IPS-NIHi7 (cell line): ENCODE measurements around the gene MYO1E.
"Not testable (repeated sequence)": the region's sequence is repeated elsewhere in the genome, so short reads cannot be mapped to it uniquely, and the experiment has no call there.

Experiments
- DNase-seq: peaks from one replicate; pipeline ENCODE4 v3.0.0; 2012; ENCODE audit warnings: mixed read lengths; ENCODE audit errors: extremely low spot score

Gene MYO1E

GRCh38 chr15:59372352-59373211, at the start of gene MYO1E:
Gene MYO1E, minus strand, starts transcription at chr15:59372871. Its CDS starts 371 bp downstream, at chr15:59372500.
- DNase-seq: peak; percentile 98

GRCh38 chr15:59420986-59421618, 48.4 kb upstream of the MYO1E start:
- peak; percentile 63 for DNase-seq

GRCh38 chr15:59420108-59420507, 47.4 kb upstream of the MYO1E start:
- DNase-seq: no peak

DNA sequence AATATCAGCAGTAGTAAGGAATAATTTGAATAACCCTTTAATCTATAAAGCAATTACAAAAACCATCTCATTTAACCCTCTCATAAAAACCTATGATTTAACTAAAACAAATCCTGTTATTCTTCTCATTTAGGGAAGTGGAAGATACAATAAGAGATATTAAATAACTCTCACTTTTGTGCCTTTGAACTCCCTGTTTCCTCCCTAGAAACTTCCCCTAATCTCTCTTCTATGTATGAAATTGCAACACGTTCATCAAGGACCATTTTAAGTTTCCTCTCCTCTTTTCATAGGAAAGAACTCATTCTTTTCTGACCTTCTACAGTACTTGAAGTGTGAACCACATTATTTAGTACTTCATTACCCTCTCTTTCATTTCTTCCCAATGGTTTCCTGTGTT, 46.5 kb upstream of the MYO1E start:
- no peak for DNase-seq

- no peak for DNase-seq
Observed at GRCh38 chr15:59416816-59417215, 44.1 kb upstream of the MYO1E start.

DNA sequence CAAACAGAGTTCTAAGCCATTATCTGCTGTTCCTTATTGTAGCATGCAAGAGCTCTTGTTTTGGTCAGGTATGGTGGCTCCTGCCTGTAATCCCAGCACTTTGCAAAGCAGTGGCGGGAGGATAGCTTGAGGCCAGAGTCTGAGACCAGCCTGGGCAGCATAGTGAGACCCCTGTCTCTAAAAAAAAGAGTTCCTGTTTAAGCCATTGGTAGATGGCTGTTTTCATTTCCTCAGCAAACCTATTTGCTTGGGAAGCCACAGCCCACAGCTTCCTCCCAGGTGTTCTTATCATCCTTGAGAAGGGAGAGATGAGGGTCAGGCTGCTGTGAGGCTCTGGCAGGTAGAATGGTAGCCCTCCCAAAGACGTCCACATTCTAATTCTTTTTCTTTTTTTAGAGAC, 40.9 kb upstream of the MYO1E start:
- no peak for DNase-seq

DNA sequence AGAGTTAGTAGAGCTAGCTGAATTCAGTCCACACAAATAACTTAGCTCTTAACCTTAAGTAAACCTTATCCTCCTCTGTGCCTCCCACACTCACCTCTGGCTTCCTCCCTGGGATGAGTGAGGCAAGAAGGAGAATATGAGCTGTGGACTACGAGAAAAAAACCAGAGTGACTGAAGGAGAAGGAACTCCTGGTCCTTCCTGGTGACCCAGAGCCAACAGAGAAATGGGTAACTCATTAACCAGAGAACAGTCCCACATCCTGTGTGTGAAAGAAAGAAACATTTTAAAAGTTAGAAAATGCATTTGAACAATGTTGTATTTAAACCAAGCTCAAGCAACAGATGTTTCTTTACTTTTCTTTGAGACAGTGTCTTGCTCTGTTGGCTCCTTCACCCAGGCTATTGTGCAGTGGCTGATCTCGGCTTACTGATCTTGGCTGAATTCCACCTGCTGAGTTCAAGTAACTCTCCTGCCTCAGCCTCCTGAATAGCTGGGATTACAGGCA, 37.8 kb upstream of the MYO1E start:
- DNase-seq: no peak

DNA sequence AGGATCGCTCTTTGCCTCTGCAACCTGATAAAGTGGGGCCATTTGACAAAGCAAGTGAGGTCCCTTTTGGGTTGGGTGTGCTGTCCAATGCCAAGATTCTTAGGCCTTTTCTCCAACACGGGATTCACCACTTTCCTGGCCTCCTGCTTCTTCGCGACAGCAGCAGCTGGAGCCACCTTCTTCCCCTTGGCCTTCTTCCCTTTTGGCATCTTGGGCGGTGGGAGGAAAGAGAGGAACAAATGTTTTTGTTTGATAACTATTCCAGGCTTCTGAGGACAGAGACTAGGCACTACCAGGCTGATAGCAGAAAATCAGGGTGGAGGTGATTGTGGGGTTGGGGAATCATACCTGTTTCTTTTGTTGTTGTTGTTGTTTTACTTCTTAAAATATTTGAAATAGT, 35.3 kb upstream of the MYO1E start:
- no peak for DNase-seq

DNA sequence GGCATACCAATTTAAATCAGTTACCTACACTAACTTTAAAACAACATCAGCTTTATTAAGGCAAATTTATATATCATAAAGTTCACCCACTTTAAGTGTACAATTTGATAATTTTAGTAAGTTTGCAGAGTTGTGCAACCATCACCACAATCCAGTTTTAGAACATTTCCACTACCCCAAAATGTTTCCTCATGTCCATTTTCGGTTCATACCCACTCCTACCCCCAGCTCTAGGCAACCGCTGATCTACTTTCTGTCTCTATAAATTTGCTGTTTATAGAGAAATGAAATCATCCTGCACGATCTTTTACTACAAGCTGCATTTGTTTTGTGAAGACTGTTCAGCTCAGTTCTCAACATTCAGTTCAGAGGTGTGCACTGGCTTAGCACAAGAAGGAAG, 33.8 kb upstream of the MYO1E start:
- no peak for DNase-seq

- DNase-seq: no peak
Observed at GRCh38 chr15:59405079-59405478, 32.4 kb upstream of the MYO1E start.

GRCh38 chr15:59401824-59402569, 29.3 kb upstream of the MYO1E start:
- DNase-seq: peak; percentile 23

DNA sequence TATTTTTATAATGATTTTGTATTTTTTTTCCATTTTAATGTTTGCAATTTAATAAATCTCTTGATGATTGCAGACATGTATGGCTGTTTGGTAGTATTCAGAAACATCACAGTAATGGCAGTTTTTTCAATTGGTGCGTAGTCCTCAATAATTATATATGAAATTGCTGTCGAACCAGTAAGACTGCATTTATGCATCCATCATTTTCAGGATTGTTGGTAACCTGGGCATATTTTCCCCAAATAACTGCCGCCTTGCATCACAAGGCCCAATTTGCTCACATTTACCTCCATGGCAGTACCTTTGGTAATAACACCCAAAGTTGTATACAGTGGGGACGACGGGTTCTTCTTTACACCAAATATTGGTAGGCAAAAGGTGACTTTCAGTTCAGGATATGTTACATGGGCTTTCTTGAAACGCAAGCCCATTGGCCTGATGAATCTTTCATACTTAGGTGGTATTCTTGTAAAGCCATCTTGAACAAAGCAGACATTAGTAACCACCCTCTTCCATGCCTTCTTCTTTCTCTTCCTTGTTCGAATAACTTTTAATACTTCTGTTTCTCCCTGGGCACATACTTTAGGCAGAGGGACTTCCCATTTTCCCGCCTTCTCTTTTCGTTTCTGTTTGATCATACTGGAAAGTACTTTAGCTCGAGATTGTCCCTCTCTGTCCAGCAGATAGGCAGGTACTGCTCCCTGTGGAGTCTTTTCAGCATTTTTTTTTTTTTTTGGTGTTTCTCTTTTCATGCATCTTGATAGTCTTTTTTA, 28.6 kb upstream of the MYO1E start:
- DNase-seq: not testable (repeated sequence)

DNA sequence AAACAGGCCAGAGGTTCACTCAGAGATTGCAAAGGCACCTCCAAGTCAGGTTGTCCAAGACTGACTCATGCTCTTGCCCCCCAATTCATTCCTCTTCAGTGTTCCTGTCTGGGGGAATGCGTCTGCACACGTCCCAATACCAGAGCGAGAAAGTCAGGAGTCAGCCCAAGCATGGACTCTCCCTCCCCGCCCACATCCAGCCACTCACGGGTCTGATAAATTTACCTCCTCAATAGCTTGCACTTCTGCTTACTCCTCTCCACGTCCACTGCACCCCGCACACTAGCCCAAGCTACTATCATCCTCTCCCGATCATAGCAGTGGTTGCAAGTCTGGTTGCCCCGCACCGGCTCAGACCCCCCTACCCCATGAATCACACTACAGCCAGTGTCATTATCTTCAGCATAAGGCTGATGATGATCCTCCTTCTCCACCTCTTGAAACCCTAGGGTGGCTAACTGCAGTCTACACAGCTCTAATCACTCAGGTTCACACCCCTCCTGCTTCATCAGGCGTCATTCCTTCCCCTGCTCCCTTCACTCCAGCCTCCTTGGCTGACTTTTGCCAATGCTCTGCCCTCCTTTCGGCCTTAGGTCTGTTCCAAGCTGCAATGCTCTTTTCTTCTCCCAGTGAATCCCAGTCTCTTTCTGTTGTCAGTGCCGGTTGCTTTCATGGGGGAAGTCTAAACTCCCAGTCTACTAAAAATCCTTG, 27.6 kb upstream of the MYO1E start:
- DNase-seq: no peak

- no peak for DNase-seq
Observed at GRCh38 chr15:59399465-59400102, 26.9 kb upstream of the MYO1E start.

- no peak for DNase-seq
Observed at GRCh38 chr15:59398220-59398619, 25.5 kb upstream of the MYO1E start.

DNA sequence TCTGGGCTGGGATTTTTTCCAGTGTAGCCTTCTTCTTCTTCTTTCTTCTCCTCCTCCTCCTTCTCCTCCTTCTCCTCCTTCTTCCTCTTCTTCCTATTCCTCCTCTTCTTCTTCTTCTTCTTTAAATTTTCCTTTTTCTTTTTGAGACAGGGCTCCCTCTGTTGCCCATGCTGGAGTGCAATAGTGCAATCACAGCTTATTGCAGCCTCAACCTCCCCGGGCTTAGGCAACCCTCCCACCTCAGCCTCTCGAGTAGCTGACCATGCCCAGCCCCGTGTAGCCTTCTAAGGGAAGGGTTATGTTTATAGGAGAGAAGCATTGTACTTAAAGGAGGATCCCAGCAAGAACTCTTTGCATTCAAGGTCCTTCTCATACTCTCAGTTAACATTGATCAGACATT, 24.0 kb upstream of the MYO1E start:
- no peak for DNase-seq

DNA sequence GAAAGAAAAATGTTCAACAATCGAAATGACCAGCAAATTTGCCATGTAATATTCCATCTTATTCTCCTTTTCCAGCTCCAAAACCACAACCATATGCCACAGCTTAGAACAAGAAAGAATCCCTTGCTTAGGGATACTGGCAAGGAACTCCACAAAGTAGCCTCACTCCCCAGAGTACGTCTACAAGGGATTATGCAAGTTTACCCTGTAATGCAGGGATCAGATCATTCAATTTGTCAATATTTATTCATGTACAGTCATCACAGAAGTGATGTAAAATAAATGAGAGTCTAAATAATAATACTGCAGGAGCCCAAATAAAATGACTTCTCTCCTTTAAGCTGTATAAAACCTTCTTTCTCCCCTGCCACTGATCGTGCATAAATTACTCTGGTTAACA, 23.5 kb upstream of the MYO1E start:
- DNase-seq: no peak

DNA sequence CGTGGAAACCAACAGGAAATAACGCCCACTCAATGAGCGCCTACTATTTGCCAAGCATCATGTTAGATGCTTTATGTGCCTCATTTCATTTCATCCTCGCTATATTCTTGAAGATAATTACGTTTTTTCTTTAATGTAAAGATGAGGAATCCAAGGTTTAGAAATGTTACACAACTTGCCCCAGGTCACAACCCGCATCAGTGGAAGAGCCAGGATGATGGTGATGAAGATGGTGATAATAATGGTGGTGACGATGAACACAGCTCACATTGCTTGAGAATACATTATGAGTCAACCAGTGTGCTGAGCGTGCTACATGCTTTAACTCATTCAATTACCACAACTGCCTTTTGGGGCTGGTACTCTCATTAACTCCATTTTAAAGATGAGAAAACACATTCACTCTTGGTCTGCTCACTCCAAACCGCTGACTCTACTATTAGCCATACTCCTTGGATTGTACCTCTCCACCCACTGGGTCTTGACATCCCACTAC, 21.5 kb upstream of the MYO1E start:
- DNase-seq: no peak

DNA sequence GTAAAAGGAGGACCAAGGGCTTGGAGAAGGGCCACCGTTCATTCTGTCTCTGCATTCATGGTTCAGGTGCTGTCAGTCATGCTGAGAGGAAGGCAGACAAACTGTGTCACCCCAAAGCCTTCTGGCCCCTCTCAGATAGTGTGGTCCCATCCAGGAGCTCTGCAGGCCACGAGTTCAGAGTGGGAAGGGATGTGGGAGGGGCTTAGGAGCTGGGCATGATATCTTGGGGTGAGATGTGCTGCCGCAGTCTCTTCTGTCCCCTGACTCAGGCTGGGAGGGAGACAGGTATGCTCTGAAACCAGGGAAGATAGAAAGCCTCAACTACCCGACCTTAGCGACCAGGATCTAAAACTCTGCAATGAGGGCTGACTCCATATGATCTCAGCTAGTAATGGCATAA, 19.6 kb upstream of the MYO1E start:
- no peak for DNase-seq

DNA sequence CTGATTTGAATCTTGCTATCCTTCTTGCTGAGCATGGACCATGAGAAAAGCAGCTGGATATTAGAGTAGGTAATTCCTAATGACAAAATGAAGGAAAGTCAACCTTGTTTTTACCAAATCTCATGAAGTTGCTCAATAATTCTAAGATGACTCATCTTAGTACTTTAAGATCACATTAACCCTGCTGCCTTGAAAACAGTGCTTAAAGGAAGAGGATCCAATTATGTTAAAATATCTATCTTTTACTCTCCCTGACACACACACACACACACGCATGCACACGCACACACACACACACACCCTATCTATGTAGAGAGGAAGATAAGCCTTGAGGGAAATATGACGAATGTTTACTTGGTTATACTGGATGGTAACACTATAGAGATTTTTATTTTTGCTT, 16.0 kb upstream of the MYO1E start:
- DNase-seq: no peak
